ENCODE data around the gene AP1G1. TPM values are rescaled to one million over a fixed set of nuclear protein-coding genes. Genes with fewer than 3 reads are reported as not detected.

AP1G1 gene
- total RNA-seq, 1 experiment from 2014 or later, result 63.8 TPM

DNA sequence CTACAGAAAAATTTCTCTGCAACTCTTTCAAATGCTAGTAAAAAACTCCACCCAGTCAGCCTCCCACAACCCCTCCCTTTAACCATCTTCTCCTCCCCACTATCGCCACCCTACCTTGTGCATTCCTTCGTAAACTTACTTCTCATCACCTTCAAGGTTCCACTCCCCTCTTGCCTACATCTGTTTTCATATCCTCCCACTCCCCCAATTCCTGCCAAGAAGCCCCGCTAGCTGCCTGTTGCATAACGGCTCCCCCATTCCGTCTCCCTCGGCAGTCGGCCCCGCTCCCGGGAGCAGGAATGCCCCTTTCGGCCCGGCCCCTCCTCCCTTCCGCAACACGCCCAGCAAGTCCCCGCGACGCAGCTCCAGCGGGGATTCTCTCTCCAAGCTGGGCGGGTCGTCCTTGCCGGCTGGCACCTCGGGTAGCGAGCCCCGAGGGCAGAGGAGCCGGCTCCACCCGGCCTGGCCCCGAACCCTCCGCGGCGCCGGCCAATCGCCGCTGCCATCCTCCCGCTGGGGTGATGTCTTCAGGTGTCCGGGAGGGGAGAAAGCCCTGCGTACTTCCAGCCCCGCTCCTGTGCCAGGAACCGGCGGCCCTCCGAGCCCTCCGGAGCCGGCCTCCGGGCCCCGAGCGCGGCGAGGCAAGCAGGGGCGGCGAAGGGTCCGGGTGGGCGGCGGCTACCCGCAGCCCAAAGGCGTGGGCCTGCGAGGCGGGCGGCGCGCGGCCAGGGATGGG lies 85.7 kb downstream of the AP1G1 start:
- no peak for DNase-seq (ENCODE audit: low read depth, low spot score)
- intact Hi-C loops (cut with micrococcal nuclease; ENCODE audit: unreplicated experiment), result no loop called here

DNA sequence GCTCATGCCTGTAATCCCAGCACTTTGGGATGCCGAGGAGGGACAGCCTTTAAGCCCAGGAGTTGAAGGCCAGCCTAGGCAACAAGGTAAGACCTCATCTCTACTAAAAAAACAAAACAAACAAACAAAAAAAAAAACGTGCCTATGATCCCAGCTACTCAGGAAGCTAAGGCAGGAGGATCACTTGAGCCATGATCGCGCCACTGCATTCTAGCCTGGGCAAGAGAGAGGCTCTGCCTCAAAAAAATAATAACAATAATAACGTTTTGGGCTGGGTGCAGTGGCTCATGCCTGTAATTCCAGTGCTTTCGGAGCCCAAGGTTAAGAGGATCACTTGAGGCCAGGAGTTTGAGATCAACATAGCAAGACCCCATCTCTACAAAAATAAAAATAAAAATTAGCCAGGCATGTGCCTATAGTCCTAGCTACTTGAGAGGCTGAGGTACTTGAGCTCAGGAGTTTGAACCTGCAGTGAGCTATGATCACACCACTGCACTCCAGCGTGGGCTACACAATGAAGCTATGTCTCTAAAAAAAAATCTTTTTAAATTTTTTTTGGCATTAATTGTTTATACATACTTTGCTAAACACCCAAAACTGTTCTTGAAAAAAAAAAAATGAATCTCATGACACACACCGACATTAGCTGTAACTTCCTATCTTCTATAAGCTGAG lies 87.4 kb downstream of the AP1G1 start:
- no peaks in the 10 kb centered on the region for H3K27me3 ChIP-seq (ENCODE audit: control insufficient read depth, insufficient read depth, low read length)
- no peaks in the 10 kb centered on the region for H3K36me3 ChIP-seq (ENCODE audit: control insufficient read depth, insufficient read depth, low read length)
- DNase-seq (ENCODE audit: low read depth, low spot score) (no peak), ATAC-seq (no peak)
- H3K4me3 ChIP-seq (ENCODE audit: low read depth in 2 of 2, low read length in 2 of 2), result no peak overlapping the region
- BruUV-seq (replicated peaks), result no TSS peak
- intact Hi-C loops (cut with micrococcal nuclease; ENCODE audit: unreplicated experiment), result no loop called here
- TF ChIP-seq POLR2AphosphoS5 (IDR thresholded peaks at IDR 0.05; ENCODE audit: low read depth, low read length) (no peak), TCF7L2 (IDR thresholded peaks at IDR 0.05; ENCODE audit: low read depth, low read length) (no peak), SIN3A (IDR thresholded peaks at IDR 0.05; ENCODE audit: borderline replicate concordance, insufficient read depth, low read depth, low read length) (no peak), CTCF (IDR thresholded peaks at IDR 0.05) (no peak)
- TF ChIP-seq, protein P1, sequence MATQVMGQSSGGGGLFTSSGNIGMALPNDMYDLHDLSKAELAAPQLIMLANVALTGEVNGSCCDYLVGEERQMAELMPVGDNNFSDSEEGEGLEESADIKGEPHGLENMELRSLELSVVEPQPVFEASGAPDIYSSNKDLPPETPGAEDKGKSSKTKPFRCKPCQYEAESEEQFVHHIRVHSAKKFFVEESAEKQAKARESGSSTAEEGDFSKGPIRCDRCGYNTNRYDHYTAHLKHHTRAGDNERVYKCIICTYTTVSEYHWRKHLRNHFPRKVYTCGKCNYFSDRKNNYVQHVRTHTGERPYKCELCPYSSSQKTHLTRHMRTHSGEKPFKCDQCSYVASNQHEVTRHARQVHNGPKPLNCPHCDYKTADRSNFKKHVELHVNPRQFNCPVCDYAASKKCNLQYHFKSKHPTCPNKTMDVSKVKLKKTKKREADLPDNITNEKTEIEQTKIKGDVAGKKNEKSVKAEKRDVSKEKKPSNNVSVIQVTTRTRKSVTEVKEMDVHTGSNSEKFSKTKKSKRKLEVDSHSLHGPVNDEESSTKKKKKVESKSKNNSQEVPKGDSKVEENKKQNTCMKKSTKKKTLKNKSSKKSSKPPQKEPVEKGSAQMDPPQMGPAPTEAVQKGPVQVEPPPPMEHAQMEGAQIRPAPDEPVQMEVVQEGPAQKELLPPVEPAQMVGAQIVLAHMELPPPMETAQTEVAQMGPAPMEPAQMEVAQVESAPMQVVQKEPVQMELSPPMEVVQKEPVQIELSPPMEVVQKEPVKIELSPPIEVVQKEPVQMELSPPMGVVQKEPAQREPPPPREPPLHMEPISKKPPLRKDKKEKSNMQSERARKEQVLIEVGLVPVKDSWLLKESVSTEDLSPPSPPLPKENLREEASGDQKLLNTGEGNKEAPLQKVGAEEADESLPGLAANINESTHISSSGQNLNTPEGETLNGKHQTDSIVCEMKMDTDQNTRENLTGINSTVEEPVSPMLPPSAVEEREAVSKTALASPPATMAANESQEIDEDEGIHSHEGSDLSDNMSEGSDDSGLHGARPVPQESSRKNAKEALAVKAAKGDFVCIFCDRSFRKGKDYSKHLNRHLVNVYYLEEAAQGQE (IDR thresholded peaks at IDR 0.05; ENCODE audit: insufficient read depth in 1 of 2, low read depth in 2 of 2, low read length in 1 of 2), result no peak
- no peak overlapping the region for H3K27ac ChIP-seq (ENCODE audit: low read length)
- ChIA-PET CTCF (no interaction called here), POLR2A (no interaction called here)
- H3K4me1 ChIP-seq (ENCODE audit: control insufficient read depth, insufficient read depth, low read length), result peaks cover 8% of the 10 kb centered on the region
- in situ Hi-C loops (cut with HindIII; ENCODE audit: low pct_unique_long_range_greater_than_20kb, low sequenced_read_pairs), result no loop called here
- H3K9me3 ChIP-seq (ENCODE audit: control insufficient read depth, insufficient read depth, low read depth, low read length), result no peaks in the 10 kb centered on the region

More for the DNA sequence above, 85.7 kb downstream of the AP1G1 start:
- ChIA-PET POLR2A (no interaction called here), CTCF (no interaction called here)
- ATAC-seq, result peak; percentile 81
- peak overlapping the region; percentile 54 for H3K27ac ChIP-seq (ENCODE audit: low read length)
- no TSS peak for BruUV-seq (replicated peaks)
- no peaks in the 10 kb centered on the region for H3K9me3 ChIP-seq (ENCODE audit: control insufficient read depth, insufficient read depth, low read depth, low read length)
- TF ChIP-seq, protein P1 (IDR thresholded peaks at IDR 0.05; ENCODE audit: insufficient read depth in 1 of 2, low read depth in 2 of 2, low read length in 1 of 2), result no peak
- TF ChIP-seq CTCF (IDR thresholded peaks at IDR 0.05) (no peak), TCF7L2 (IDR thresholded peaks at IDR 0.05; ENCODE audit: low read depth, low read length) (no peak), POLR2AphosphoS5 (IDR thresholded peaks at IDR 0.05; ENCODE audit: low read depth, low read length) (no peak), SIN3A (IDR thresholded peaks at IDR 0.05; ENCODE audit: borderline replicate concordance, insufficient read depth, low read depth, low read length) (peak; percentile 30; the same call in 1 of the 2 replicates)
- H3K36me3 ChIP-seq (ENCODE audit: control insufficient read depth, insufficient read depth, low read length), result no peaks in the 10 kb centered on the region
- peak overlapping the region; percentile 73 to 85 for H3K4me3 ChIP-seq (ENCODE audit: low read depth in 2 of 2, low read length in 2 of 2)
- H3K4me1 ChIP-seq (ENCODE audit: control insufficient read depth, insufficient read depth, low read length), result peaks cover 8% of the 10 kb centered on the region
- in situ Hi-C loops (cut with HindIII; ENCODE audit: low pct_unique_long_range_greater_than_20kb, low sequenced_read_pairs), result no loop called here
- no peaks in the 10 kb centered on the region for H3K27me3 ChIP-seq (ENCODE audit: control insufficient read depth, insufficient read depth, low read length)
